ENCODE results near the gene RGS11. TPM values are rescaled to one million over a fixed set of nuclear protein-coding genes. Genes with fewer than 3 reads are reported as not detected.

Gene RGS11
- total RNA-seq, 4 donors from 2014 or later = 7.1 to 18.2 (median 11.0) TPM

- peaks cover 0 to 50% (median 11%) of the 10 kb centered on the region in 4 donors for H3K27me3 ChIP-seq
- WGBS = 96% methylated on average over 4 of the region's 7 CpGs
- H3K4me1 ChIP-seq = peaks cover 19 to 43% (median 33%) of the 10 kb centered on the region in 4 donors
- no peak overlapping the region for H3K27ac ChIP-seq (replicated peaks in 1 of 4)
- no peaks in the 10 kb centered on the region for H3K36me3 ChIP-seq
- no peak for DNase-seq (ENCODE audit: extremely low spot score)
- H3K9me3 ChIP-seq = no peaks in the 10 kb centered on the region
- no peak for TF ChIP-seq EP300 (IDR thresholded peaks at IDR 0.05)
- TF ChIP-seq POLR2AphosphoS5 (IDR thresholded peaks at IDR 0.05) = no peak
- no peak for TF ChIP-seq CTCF (IDR thresholded peaks at IDR 0.05)
- TF ChIP-seq POLR2A (IDR thresholded peaks at IDR 0.05; ENCODE audit: low read depth) = no peak
- H3K4me3 ChIP-seq = no peak overlapping the region
- intact Hi-C loops (cut with DNase I) = no loop called here
These were observed 3.8 kb upstream of the RGS11 start for GRCh38 chr16:279531-279930.

GRCh38 chr16:278863-279366 is 3.2 kb upstream of the RGS11 start:
- Histone ChIP-seq H3K9me3 (no peaks in the 10 kb centered on the region), H3K27me3 (peaks cover 0 to 56% (median 11%) of the 10 kb centered on the region in 4 donors), H3K36me3 (no peaks in the 10 kb centered on the region), H3K4me1 (peaks cover 20 to 46% (median 36%) of the 10 kb centered on the region in 4 donors), H3K27ac (replicated peaks in 1 of 4) (no peak overlapping the region), H3K4me3 (no peak overlapping the region)
- no peak for DNase-seq (ENCODE audit: extremely low spot score)
- no peak for TF ChIP-seq CTCF (IDR thresholded peaks at IDR 0.05)
- no peak for TF ChIP-seq POLR2AphosphoS5 (IDR thresholded peaks at IDR 0.05)
- no peak for TF ChIP-seq POLR2A (IDR thresholded peaks at IDR 0.05; ENCODE audit: low read depth)
- TF ChIP-seq EP300 (IDR thresholded peaks at IDR 0.05) = no peak
- 71% methylated on average over 6 of the region's 6 CpGs for WGBS
- intact Hi-C loops (cut with DNase I) = no loop called here

DNA sequence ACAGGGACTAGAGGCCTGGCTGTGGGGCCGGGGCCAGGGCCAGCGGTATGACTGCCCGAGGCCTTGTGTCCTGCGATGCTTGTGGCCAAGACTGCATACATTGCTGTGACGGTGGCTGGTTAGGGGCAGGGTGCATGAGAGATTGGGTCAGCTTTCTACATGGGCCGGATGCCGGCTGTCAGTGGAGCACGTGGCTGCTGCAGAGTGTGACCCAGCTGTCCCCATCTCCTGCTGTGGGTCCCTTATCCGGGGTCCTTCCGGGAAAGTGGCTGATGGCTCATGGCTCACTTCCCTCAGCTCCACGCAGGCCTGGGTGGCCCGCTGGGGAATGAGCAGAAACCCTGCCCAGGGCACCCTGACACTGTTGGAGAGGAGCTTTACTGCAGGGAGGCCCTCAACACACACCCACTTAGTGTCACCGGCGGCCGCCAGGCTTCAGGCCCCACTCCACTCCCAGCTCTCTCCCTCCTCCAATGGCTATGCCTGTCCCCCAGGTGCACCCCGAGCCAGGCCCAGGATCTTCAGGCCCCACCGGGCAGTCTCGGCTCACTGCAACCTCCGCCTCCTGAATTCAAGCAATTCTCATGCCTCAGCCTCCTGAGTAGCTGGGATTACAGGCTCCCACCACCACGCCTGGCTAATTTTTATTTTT is 808 bp upstream of the RGS11 start:
- DNase-seq (ENCODE audit: extremely low spot score) = no peak
- Histone ChIP-seq H3K36me3 (peaks cover 0 to 7% (median 2%) of the 10 kb centered on the region in 4 donors), H3K4me1 (peaks cover 20 to 41% (median 33%) of the 10 kb centered on the region in 4 donors), H3K27me3 (peaks cover 0 to 39% (median 8%) of the 10 kb centered on the region in 4 donors), H3K4me3 (peak overlapping the region; percentile 57 to 72 (median 62)), H3K27ac (replicated peaks in 1 of 4) (peak overlapping the region in 2 of 4 donors; percentile 33 to 43), H3K9me3 (no peaks in the 10 kb centered on the region)
- intact Hi-C loops (cut with DNase I) = no loop called here
- TF ChIP-seq EP300 (IDR thresholded peaks at IDR 0.05) (no peak), POLR2AphosphoS5 (IDR thresholded peaks at IDR 0.05) (no peak), CTCF (IDR thresholded peaks at IDR 0.05) (no peak), POLR2A (IDR thresholded peaks at IDR 0.05; ENCODE audit: low read depth) (no peak)
- WGBS = 85% methylated on average over 13 of the region's 20 CpGs

GRCh38 chr16:275041-275641 is 603 bp downstream of the RGS11 start:
- no peaks in the 10 kb centered on the region for H3K9me3 ChIP-seq
- H3K27me3 ChIP-seq = peaks cover 0 to 27% (median 0%) of the 10 kb centered on the region in 4 donors
- peaks cover 0 to 7% (median 2%) of the 10 kb centered on the region in 4 donors for H3K36me3 ChIP-seq
- H3K4me3 ChIP-seq = peak overlapping the region; percentile 57 to 72 (median 62)
- WGBS = no CpG with 5 or more reads among the region's 58 CpGs
- H3K4me1 ChIP-seq = peaks cover 12 to 29% (median 22%) of the 10 kb centered on the region in 4 donors
- H3K27ac ChIP-seq (replicated peaks in 1 of 4) = peak overlapping the region in 2 of 4 donors; percentile 36 to 43
- intact Hi-C loops (cut with DNase I) = no loop called here
- no peak for TF ChIP-seq POLR2A (IDR thresholded peaks at IDR 0.05; ENCODE audit: low read depth)
- TF ChIP-seq EP300 (IDR thresholded peaks at IDR 0.05) = no peak
- TF ChIP-seq POLR2AphosphoS5 (IDR thresholded peaks at IDR 0.05) = no peak
- no peak for TF ChIP-seq CTCF (IDR thresholded peaks at IDR 0.05)
- no peak for DNase-seq (ENCODE audit: extremely low spot score)
